ENCODE results near the gene FOCAD.
"Not testable (repeated sequence)": the region's sequence is repeated elsewhere in the genome, so short reads cannot be mapped to it uniquely, and the experiment has no call there.

The FOCAD gene

DNA sequence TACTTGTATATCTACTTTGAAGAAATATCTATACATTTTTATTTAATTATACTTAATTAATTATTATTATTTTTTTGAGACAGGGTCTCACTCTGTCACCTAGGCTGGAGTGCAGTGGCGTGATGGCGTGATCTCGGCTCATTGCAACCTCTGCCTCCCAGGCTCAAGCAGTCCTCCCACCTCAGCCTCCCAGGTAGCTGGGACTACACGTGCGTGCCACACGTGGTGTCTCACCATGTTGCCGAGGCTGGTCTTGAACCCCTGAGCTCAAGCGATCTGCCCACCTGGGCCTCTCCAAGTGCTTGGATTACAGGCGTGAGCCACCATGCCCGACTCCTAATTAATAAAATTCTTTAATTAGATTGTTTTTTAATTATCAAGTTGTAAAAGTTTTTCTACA, 10.5 kb upstream of the FOCAD start:
- DNase-seq (ENCODE audit: low spot score): not testable (repeated sequence)

DNA sequence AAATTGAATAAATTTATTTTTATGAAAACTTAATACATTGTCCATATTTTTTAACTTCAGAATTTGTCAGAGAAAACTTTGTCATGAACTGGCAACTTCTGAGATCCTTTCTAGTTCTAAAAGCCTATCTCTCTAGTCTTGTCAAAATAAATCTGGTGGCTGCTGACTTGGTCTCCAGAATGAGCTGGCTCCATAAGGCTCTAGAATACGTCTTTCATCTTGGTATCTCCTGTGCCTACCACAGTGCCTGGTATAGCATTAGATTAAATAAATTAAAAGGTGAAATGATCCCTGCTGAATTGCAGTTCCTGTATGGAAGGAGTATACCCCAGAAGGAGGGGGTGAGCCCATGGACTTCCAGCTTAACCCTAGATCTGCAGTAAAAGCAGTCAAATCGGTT, 2.6 kb upstream of the FOCAD start:
- no peak for DNase-seq (ENCODE audit: low spot score)

DNA sequence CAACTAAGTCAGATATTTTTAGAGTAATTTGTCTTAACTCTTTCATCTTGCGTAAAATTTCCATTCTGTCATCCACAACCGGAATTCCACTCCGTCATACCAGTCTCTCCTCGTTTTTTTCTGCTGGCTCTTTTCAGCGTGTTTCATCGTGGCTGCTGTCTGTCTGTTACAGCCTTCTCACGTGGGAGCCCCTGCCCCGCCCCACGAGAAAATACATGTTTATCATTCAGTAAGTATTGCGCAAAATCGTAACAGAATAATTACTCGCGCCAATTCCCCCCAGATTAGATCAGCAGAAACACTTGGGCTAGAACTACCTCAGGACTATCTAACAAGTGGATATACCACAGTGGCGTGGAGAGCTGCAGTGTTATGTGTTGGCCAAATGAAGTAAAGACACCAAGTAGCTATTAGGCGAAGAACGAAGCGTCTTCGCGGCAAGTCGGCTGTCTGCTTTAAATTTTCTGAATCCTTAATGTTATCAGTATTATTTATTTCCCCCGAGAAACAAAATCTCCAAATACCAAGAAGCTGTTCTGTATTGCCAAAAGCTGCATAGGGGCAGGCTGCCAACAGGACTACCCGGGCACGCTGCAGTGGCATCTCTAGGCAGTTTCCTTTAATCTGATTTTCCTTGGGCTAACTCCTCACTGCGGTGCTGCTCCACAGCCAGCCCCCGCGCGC, 566 bp upstream of the FOCAD start:
- peak; percentile 45 for DNase-seq (ENCODE audit: low spot score)

- DNase-seq (ENCODE audit: low spot score): no peak
These were observed 1.0 kb downstream of the FOCAD start for GRCh38 chr9:20684875-20685696.

DNA sequence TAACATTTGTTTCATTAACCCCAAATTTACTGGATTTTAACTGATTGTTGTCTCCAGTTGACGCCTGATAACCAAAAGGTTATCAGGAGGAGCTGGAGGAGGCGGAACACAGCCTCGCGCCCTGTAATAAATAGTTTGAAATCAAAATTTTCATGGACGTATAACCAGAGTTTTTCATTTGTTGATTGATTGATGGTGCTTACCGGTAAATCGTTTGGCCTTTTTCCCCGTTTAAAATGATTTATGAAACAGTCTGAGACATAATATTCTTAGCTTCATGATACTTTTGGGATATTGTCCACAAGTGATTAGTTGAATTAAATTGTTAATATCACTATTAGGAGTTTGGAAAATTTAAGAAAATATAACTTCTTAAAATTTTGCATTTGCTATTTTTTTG, 1.7 kb downstream of the FOCAD start:
- no peak for DNase-seq (ENCODE audit: low spot score)

GRCh38 chr9:20689833-20690232, 5.8 kb downstream of the FOCAD start:
- DNase-seq (ENCODE audit: low spot score): no peak

DNA sequence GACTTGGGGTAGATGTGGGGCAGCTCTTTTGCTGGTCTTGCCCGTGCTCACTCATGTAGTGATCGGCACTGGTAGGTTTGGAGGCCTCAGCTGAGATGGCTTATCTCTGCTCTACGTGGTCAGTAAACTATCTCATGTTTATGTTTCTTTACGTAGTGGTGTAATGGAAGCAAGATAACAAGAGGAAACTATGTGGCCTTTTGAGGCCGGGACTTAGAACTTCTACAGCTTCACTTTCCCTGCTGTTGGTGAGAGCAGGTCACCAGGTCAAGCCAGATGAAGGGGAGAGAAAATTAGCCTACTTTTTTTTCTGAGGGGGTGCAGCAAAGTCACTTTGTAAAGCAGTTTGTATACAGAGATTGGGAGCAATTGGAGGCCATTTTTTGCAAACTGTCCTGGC, 8.5 kb downstream of the FOCAD start:
- DNase-seq (ENCODE audit: low spot score): no peak

DNA sequence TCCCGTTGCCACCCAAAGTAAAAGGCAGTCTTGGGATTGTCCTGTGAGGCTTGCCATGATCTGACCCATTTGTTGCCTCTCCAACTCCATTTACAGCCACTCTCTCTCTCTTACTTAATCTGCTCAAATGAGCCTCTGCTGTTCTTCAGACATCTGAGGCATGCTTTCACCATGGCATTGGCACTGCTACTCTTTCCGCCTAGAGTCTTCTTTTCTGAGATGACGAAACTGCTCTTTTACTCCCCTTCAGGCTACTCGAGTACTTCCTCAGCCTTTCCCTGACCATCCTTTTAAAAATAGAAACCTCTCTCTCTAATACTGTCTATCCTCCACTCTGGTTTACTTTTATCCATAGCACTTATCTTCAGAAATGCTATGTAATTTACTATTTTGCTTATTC, 9.0 kb downstream of the FOCAD start:
- DNase-seq (ENCODE audit: low spot score): peak; percentile 7

- DNase-seq (ENCODE audit: low spot score): no peak
These were observed 10.2 kb downstream of the FOCAD start for GRCh38 chr9:20694248-20694647.

DNA sequence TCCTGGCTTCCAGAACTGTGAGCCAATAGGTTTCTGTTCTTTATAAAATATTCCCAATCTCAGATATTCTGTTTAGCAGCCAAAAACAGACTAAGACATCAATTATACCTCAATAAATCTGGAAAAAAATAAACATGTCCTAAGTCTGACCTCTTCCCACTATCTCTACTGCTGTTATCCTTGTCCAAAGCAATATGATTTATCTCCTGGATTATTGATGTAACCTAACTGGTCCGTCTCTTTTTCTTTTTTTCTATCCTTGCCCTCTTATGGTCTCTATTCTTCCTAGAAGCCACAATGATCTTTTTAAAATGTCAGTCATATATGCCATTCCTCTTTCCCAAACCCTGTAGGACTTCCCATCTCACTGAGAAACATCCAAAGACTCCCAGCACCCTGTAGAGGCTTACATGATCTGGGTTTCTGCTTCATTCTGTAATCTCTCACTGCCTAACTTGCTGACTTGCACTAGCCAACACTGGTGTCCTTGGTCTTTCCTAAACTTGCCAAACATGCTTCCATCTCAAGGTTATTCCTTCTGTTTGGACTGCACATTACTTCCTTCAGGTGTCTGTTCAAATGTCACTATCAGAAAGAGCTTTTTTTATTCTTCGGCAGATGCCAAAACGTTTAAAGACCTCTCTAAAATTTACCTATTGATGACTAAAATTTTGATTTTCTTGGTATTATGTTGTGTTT, 13.1 kb downstream of the FOCAD start:
- DNase-seq (ENCODE audit: low spot score): no peak

DNA sequence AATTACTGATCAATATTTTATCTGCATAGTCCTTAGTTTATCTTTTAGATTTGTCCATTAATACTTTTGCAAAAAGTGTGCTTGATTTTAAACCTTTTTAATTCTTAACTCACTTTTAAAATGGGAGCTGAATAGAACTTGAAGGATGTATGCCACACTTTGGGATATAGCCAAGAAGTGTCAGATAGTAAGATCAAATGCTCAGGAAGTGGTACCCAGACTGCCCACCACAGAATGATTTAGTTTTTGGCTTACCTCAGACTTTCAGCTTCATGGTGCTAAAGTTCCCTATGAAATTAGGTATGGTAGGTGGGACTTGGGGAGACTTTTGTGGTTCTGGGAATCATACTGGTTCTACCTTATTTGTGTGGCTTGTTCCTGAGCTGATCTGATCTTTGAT, 14.7 kb downstream of the FOCAD start:
- DNase-seq (ENCODE audit: low spot score): no peak

GRCh38 chr9:20701060-20701459, 17.0 kb downstream of the FOCAD start:
- DNase-seq (ENCODE audit: low spot score): peak; percentile 63

DNA sequence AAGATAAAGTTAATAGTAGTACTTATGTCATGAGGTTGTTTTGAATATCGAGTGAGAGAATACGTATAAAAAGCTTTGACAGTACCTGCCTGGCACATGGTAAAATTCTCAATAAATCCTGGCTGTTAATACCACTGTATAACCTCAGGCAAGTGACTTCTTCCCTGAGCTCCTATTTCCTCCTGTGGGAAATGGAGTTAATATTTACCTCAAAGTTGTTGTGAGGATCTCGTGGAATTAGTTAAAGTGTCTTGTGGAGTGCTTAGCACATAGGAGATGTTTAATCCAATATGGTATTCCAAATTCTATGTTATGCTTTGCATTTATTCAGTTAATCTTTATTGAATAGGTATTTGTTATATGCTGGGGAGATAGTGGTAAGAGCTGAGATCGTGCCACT, 18.5 kb downstream of the FOCAD start:
- DNase-seq (ENCODE audit: low spot score): no peak

DNA sequence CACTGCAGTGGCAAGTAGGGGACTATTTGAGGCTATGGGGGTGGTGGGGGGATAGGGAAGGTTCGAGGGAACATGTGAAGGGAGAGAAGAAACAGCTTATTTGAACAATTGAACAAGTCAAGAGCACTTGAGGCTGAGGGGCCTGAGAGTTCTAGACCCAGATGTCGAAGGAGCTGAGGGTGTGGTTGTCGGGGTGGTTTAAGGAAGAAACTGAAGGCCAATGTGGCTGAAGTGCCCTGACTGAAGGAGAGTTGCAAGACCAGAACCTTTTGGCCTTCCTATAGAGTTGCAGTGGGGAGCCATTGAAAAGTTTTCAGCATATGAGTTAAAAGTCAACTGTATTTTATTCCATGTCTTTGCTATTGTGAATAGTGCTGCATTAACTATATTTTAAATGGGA, 19.1 kb downstream of the FOCAD start:
- DNase-seq (ENCODE audit: low spot score): no peak

DNA sequence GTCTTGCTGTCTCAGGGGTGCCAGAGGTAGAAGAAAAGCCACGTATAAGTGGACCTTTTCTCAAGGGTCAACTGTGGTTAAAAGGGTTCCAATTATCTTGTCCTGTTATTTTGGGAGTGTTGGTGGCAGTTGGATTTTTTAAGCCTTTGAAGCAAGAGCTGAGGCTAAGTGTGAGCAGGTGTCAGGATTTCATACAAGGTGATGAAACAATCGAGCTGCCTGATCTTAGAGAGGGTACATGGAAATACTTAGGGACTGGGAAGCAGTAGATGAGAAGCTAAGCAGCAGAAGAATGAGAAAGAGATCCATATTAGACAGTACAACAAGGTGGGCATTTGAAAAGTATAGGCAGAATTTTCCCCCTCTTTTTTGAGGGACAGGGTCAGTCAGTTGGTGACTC, 23.6 kb downstream of the FOCAD start:
- no peak for DNase-seq (ENCODE audit: low spot score)

- no peak for DNase-seq (ENCODE audit: low spot score)
These were observed 29.1 kb downstream of the FOCAD start for GRCh38 chr9:20713172-20713571.

- no peak for DNase-seq (ENCODE audit: low spot score)
These were observed 30.7 kb downstream of the FOCAD start for GRCh38 chr9:20714442-20715415.

DNA sequence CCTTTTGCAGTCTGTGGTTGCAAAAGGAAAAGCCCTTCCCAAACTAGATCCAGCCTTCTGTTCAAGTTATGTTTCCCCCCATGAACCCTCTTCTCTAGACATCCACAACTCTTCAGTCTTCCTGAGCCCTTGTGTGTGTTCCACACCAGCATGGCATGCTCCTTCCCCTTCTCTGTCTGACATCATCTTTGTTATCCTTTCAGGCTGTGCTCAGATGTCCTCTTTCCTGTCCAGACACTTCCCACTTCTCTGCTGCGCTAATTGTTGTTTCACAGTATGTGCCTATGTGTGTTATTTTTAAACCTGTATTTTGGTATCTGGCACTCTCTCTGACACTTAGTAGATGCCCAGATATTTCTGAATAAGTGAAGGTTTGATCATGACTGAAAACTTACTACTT, 38.2 kb downstream of the FOCAD start:
- peak; percentile 68 for DNase-seq (ENCODE audit: low spot score)

GRCh38 chr9:20725675-20726074, 41.6 kb downstream of the FOCAD start:
- DNase-seq (ENCODE audit: low spot score): no peak

DNA sequence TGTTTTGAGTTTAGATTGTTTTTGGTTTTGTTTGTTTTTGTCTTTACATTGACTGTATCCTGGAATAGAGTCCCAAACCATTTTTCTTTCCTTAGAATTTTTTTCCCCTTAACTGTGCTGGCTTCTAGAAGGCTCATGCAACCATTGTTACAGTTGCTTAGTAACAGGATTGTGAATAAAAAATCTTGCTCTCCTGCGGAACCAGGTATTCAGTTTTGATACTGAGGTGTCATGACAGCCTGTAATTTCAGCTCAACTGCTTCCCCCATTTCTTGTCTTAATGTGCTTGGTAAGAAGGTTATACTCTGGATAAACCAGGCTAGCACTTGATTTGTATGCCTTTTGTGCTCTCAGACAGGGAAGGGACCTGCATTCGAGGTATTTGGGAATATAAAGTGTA, 42.1 kb downstream of the FOCAD start:
- DNase-seq (ENCODE audit: low spot score): no peak

DNA sequence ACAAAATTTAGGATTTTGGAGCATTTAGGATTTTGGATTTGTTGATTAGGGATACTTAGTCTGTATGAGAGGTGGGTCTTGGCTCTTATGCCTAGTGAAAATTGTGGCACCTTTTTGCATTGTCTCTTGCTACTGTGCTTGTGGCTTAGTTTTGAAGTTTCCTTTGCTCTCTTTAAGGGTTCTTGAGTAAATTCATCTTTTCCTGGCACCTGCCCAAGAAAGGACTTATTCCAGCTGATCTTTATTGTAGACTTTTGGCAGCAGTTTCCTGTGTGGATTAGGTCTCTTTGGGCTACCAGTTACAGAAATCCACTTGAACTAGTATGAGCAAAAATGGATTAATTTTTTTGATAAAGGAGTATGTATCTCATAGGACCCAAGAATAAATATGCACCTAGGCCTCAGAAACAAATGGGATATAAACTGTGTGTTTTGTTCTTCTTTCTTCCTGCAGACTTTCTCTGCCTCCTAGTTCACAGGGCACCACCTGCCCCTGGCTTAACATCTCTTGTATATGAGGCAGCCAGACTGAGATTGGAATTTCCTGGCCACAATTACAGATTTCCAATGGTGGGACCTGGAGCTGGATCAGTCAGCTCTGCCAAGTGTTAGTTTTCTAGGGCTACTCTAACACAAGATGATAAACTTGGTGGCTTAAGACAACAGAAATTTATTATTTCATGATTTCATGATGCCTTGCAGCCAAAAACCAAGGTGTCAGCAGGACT, 44.6 kb downstream of the FOCAD start:
- DNase-seq (ENCODE audit: low spot score): no peak
